HEK293 (cell line): Measurements from ENCODE around the gene TTLL9.

Source experiments
- BCL6B ChIP-seq: fragments of 450-650 bp; formaldehyde crosslinking; IDR thresholded peaks from 2 replicates; pipeline ENCODE4 v1.5.1; 2017; ENCODE audit warnings: missing biosample characterization, missing genetic modification characterization
- IKZF3 ChIP-seq: fragments of 450-650 bp; IDR thresholded peaks from 2 replicates; pipeline ENCODE4 v1.5.0; 2018; ENCODE audit warnings: missing biosample characterization, mild to moderate bottlenecking, missing genetic modification characterization, moderate library complexity
- KLF9 ChIP-seq: fragments of 450-650 bp; formaldehyde crosslinking; IDR thresholded peaks from 2 replicates; pipeline ENCODE4 v1.5.1; 2016; ENCODE audit warnings: missing biosample characterization, missing genetic modification characterization, low read depth
- OSR2 ChIP-seq: fragments of 450-650 bp; formaldehyde crosslinking; IDR thresholded peaks from 2 replicates; pipeline ENCODE4 v1.5.1; 2016; ENCODE audit warnings: missing biosample characterization, missing genetic modification characterization
- ZBTB1 ChIP-seq: fragments of 450-650 bp; formaldehyde crosslinking; IDR thresholded peaks from 2 replicates; pipeline ENCODE4 v1.5.1; 2016; ENCODE audit warnings: missing biosample characterization, missing genetic modification characterization
- ZFHX2 ChIP-seq: fragments of 450-650 bp; formaldehyde crosslinking; conservative IDR thresholded peaks from 2 replicates; pipeline ENCODE4 v1.5.1; 2016; ENCODE audit warnings: missing biosample characterization, missing genetic modification characterization
- ZFP37 ChIP-seq: fragments of 450-650 bp; formaldehyde crosslinking; IDR thresholded peaks from 2 replicates; pipeline ENCODE4 v1.5.1; 2016; ENCODE audit warnings: missing biosample characterization, missing genetic modification characterization
- ZNF148 ChIP-seq: fragments of 450-650 bp; formaldehyde crosslinking; IDR thresholded peaks from 2 replicates; pipeline ENCODE4 v1.5.0; 2017; ENCODE audit warnings: missing biosample characterization, missing genetic modification characterization, borderline replicate concordance
- ZNF2 ChIP-seq: fragments of 450-650 bp; formaldehyde crosslinking; IDR thresholded peaks from 2 replicates; pipeline ENCODE4 v1.5.1; 2016; ENCODE audit warnings: missing biosample characterization, missing genetic modification characterization
- ZNF202 ChIP-seq: fragments of 450-650 bp; formaldehyde crosslinking; IDR thresholded peaks from 2 replicates; pipeline ENCODE4 v1.5.1; 2016; ENCODE audit warnings: missing biosample characterization, missing genetic modification characterization, borderline replicate concordance
- ZNF248 ChIP-seq: fragments of 450-650 bp; formaldehyde crosslinking; IDR thresholded peaks from 2 replicates; pipeline ENCODE4 v1.5.1; 2017; ENCODE audit warnings: missing biosample characterization, missing genetic modification characterization
- ZNF302 ChIP-seq: fragments of 450-650 bp; formaldehyde crosslinking; IDR thresholded peaks from 2 replicates; pipeline ENCODE4 v1.5.1; 2016; ENCODE audit warnings: missing biosample characterization, missing genetic modification characterization, low read depth
- ZNF341 ChIP-seq: fragments of 450-650 bp; formaldehyde crosslinking; IDR thresholded peaks from 2 replicates; pipeline ENCODE4; 2016; ENCODE audit warnings: low read depth, missing biosample characterization, missing genetic modification characterization
- ZNF37A ChIP-seq: fragments of 450-650 bp; IDR thresholded peaks from 2 replicates; pipeline ENCODE4 v1.5.1; 2018; ENCODE audit warnings: missing biosample characterization, missing genetic modification characterization
- ZNF398 ChIP-seq: fragments of 450-650 bp; formaldehyde crosslinking; IDR thresholded peaks from 2 replicates; pipeline ENCODE4 v1.5.1; 2017; ENCODE audit warnings: missing biosample characterization, missing genetic modification characterization
- ZNF501 ChIP-seq: fragments of 450-650 bp; formaldehyde crosslinking; IDR thresholded peaks from 2 replicates; pipeline ENCODE4 v1.5.1; 2016; ENCODE audit warnings: missing biosample characterization, missing genetic modification characterization
- ZNF596 ChIP-seq: fragments of 450-650 bp; IDR thresholded peaks from 2 replicates; pipeline ENCODE4 v1.5.0; 2018; ENCODE audit warnings: missing biosample characterization, mild to moderate bottlenecking, missing genetic modification characterization, moderate library complexity
- ZNF623 ChIP-seq: fragments of 450-650 bp; formaldehyde crosslinking; IDR thresholded peaks from 2 replicates; pipeline ENCODE4 v1.5.1; 2016; ENCODE audit warnings: missing biosample characterization, missing genetic modification characterization
- ZNF639 ChIP-seq: fragments of 450-650 bp; formaldehyde crosslinking; IDR thresholded peaks from 2 replicates; pipeline ENCODE4 v1.5.1; 2016; ENCODE audit warnings: missing biosample characterization, missing genetic modification characterization
- ZNF658 ChIP-seq: fragments of 450-650 bp; formaldehyde crosslinking; IDR thresholded peaks from 2 replicates; pipeline ENCODE4; 2016; ENCODE audit warnings: missing biosample characterization, missing genetic modification characterization
- ZNF670 ChIP-seq: fragments of 450-650 bp; formaldehyde crosslinking; IDR thresholded peaks from 2 replicates; pipeline ENCODE4 v1.5.1; 2016; ENCODE audit warnings: missing biosample characterization, missing genetic modification characterization, low read depth
- ZNF777 ChIP-seq: fragments of 450-650 bp; formaldehyde crosslinking; IDR thresholded peaks from 2 replicates; pipeline ENCODE4 v1.5.1; 2017; ENCODE audit warnings: missing biosample characterization, missing genetic modification characterization, borderline replicate concordance
- ZXDB ChIP-seq: fragments of 450-650 bp; formaldehyde crosslinking; IDR thresholded peaks from 2 replicates; pipeline ENCODE4 v1.5.1; 2016; ENCODE audit warnings: missing biosample characterization, missing genetic modification characterization
- TF ChIP-seq, protein P1 (sequence below): sonication (generic); formaldehyde crosslinking; IDR thresholded peaks from 2 replicates; pipeline ENCODE4 v1.8.1; 2022; ENCODE audit warnings: mild to moderate bottlenecking, moderate library complexity, missing genetic modification reagents
- TF ChIP-seq, protein P2 (sequence below): fragments of 450-650 bp; formaldehyde crosslinking; IDR thresholded peaks from 2 replicates; pipeline ENCODE4 v1.5.1; 2016; ENCODE audit warnings: missing biosample characterization, missing genetic modification characterization
- TF ChIP-seq, protein P3 (sequence below): fragments of 450-650 bp; formaldehyde crosslinking; IDR thresholded peaks from 2 replicates; pipeline ENCODE4 v1.5.1; 2016; ENCODE audit warnings: missing biosample characterization, missing genetic modification characterization
- TF ChIP-seq, protein P4 (sequence below): fragments of 450-650 bp; formaldehyde crosslinking; IDR thresholded peaks from 2 replicates; pipeline ENCODE4 v1.5.1; 2016; ENCODE audit warnings: missing biosample characterization, missing genetic modification characterization

The TTLL9 gene

GRCh38 chr20:31968291-31969126 lies 98.1 kb downstream of the TTLL9 start (continued):
- TF ChIP-seq, protein P1, sequence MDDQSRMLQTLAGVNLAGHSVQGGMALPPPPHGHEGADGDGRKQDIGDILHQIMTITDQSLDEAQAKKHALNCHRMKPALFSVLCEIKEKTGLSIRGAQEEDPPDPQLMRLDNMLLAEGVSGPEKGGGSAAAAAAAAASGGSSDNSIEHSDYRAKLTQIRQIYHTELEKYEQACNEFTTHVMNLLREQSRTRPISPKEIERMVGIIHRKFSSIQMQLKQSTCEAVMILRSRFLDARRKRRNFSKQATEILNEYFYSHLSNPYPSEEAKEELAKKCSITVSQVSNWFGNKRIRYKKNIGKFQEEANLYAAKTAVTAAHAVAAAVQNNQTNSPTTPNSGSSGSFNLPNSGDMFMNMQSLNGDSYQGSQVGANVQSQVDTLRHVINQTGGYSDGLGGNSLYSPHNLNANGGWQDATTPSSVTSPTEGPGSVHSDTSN (CRISPR knock-in tag), result peak; percentile 100
- TF ChIP-seq, protein P2, sequence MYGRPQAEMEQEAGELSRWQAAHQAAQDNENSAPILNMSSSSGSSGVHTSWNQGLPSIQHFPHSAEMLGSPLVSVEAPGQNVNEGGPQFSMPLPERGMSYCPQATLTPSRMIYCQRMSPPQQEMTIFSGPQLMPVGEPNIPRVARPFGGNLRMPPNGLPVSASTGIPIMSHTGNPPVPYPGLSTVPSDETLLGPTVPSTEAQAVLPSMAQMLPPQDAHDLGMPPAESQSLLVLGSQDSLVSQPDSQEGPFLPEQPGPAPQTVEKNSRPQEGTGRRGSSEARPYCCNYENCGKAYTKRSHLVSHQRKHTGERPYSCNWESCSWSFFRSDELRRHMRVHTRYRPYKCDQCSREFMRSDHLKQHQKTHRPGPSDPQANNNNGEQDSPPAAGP (tag by site-specific recombination), result peak; percentile 69
- no peak for TF ChIP-seq BCL6B (tag by site-specific recombination)
- TF ChIP-seq ZBTB1 (tag by site-specific recombination), result no peak
- no peak for TF ChIP-seq ZNF658 (tag by site-specific recombination)
- TF ChIP-seq ZNF398 (tag by site-specific recombination), result no peak
- TF ChIP-seq ZNF777 (tag by site-specific recombination), result 0 out of 2 replicates have a peak, but pooled peaks have one; percentile 16
- no peak for TF ChIP-seq IKZF3 (tag by site-specific recombination)
- TF ChIP-seq OSR2 (tag by site-specific recombination), result no peak
- TF ChIP-seq ZNF501 (tag by site-specific recombination), result no peak; the same call in 1 of the 2 replicates
- TF ChIP-seq ZNF670 (tag by site-specific recombination), result no peak
- no peak for TF ChIP-seq ZNF596 (tag by site-specific recombination)
- TF ChIP-seq, protein P3, sequence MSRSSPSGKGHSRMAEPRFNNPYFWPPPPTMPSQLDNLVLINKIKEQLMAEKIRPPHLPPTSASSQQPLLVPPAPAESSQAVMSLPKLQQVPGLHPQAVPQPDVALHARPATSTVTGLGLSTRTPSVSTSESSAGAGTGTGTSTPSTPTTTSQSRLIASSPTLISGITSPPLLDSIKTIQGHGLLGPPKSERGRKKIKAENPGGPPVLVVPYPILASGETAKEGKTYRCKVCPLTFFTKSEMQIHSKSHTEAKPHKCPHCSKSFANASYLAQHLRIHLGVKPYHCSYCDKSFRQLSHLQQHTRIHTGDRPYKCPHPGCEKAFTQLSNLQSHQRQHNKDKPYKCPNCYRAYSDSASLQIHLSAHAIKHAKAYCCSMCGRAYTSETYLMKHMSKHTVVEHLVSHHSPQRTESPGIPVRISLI, result no peak
- TF ChIP-seq ZNF37A (tag by site-specific recombination), result no peak
- 0 out of 2 replicates have a peak, but pooled peaks have one; percentile 35 for TF ChIP-seq ZNF2 (tag by site-specific recombination)
- TF ChIP-seq KLF9 (tag by site-specific recombination), result no peak
- 0 out of 2 replicates have a peak, but pooled peaks have one; percentile 23 for TF ChIP-seq ZXDB (tag by site-specific recombination)
- no peak for TF ChIP-seq ZNF341 (tag by site-specific recombination)
- no peak for TF ChIP-seq ZNF639
- no peak; the same call in 1 of the 2 replicates for TF ChIP-seq ZFHX2
- TF ChIP-seq ZNF148 (tag by site-specific recombination), result no peak
- no peak for TF ChIP-seq ZNF248
- no peak for TF ChIP-seq ZNF302
- peak; percentile 74; the same call in 1 of the 2 replicates for TF ChIP-seq ZFP37 (tag by site-specific recombination)
- TF ChIP-seq ZNF202 (tag by site-specific recombination), result no peak
- TF ChIP-seq ZNF623 (tag by site-specific recombination), result no peak
- TF ChIP-seq, protein P4, sequence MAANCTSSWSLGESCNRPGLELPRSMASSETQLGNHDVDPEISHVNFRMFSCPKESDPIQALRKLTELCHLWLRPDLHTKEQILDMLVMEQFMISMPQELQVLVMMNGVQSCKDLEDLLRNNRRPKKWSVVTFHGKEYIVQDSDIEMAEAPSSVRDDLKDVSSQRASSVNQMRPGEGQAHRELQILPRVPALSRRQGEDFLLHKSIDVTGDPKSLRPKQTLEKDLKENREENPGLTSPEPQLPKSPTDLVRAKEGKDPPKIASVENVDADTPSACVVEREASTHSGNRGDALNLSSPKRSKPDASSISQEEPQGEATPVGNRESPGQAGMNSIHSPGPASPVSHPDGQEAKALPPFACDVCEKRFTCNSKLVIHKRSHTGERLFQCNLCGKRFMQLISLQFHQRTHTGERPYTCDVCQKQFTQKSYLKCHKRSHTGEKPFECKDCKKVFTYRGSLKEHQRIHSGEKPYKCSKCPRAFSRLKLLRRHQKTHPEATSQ, result peak; percentile 56; the same call in 1 of the 2 replicates
